ENCODE results near the gene NPIPB8.

GRCh38 chr16:28592979-28593553 is 44.8 kb upstream of the NPIPB8 start:
- no peak for TF ChIP-seq CTCF (IDR thresholded peaks at IDR 0.05)
- TF ChIP-seq POLR2A (IDR thresholded peaks at IDR 0.05): no peak
